ENCODE measurements around the gene HTT. TPM values are rescaled to one million over a fixed set of nuclear protein-coding genes. Genes with fewer than 3 reads are reported as not detected.

Gene HTT
- total RNA-seq, 4 donors from 2014 or later: 37.5 to 119 (median 48.7) TPM

DNA sequence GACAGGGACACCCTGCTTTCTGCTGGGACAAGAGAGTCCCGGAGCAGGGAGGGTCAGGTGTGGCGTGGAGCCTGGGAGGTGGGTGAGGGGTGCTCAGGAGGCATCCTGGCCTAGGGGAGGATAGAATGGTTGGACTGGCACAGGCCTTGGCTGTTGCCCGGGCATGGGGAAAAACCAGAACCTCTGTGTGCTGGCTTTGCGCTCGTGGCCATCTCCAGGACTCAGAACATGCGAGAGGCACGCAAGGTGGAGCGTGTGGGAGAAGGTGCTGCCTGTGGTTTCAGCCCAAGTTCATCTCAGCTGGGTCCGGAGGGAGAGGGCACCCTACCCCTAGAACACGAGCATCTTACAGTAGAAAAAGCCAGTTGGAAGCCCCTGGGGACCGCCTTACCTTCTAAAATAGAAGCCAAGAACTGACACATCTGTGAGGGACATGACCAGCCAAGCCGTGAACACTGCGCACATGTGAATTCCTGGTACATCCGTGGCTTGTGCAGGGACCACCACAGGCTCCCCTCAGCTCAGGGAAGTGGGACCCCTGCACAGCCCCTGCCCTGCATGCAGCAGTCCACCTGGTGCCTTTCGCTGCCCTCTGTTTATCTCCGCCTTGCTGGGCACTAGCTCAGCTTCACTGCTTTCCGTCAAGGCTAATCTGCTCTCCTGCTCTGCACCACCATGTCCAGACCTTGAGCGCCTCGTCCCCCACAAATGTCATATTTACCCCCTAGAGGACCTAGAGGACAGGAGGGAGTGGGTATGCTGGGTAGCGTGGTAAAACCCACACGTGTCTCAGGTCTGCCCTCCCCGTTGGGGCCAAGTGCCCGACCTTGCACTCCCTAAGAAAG, 187.9 kb downstream of the HTT start:
- Histone ChIP-seq H3K27ac (no peak overlapping the region), H3K36me3 (no peaks in the 10 kb centered on the region), H3K9me3 (no peaks in the 10 kb centered on the region), H3K4me3 (no peak overlapping the region), H3K4me1 (peaks cover 0 to 6% (median 0%) of the 10 kb centered on the region in 3 donors), H3K27me3 (peaks cover 0 to under 1% (median 0%) of the 10 kb centered on the region in 4 donors)
- DNase-seq: no peak
- TF ChIP-seq, protein P1, sequence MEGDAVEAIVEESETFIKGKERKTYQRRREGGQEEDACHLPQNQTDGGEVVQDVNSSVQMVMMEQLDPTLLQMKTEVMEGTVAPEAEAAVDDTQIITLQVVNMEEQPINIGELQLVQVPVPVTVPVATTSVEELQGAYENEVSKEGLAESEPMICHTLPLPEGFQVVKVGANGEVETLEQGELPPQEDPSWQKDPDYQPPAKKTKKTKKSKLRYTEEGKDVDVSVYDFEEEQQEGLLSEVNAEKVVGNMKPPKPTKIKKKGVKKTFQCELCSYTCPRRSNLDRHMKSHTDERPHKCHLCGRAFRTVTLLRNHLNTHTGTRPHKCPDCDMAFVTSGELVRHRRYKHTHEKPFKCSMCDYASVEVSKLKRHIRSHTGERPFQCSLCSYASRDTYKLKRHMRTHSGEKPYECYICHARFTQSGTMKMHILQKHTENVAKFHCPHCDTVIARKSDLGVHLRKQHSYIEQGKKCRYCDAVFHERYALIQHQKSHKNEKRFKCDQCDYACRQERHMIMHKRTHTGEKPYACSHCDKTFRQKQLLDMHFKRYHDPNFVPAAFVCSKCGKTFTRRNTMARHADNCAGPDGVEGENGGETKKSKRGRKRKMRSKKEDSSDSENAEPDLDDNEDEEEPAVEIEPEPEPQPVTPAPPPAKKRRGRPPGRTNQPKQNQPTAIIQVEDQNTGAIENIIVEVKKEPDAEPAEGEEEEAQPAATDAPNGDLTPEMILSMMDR (IDR thresholded peaks at IDR 0.05): no peak
- no peak for TF ChIP-seq POLR2A (IDR thresholded peaks at IDR 0.05)
- WGBS, 2 donors: 83 to 87% methylated on average over 5 to 19 of the region's 23 CpGs
- intact Hi-C loops (cut with DNase I): no loop called here

DNA sequence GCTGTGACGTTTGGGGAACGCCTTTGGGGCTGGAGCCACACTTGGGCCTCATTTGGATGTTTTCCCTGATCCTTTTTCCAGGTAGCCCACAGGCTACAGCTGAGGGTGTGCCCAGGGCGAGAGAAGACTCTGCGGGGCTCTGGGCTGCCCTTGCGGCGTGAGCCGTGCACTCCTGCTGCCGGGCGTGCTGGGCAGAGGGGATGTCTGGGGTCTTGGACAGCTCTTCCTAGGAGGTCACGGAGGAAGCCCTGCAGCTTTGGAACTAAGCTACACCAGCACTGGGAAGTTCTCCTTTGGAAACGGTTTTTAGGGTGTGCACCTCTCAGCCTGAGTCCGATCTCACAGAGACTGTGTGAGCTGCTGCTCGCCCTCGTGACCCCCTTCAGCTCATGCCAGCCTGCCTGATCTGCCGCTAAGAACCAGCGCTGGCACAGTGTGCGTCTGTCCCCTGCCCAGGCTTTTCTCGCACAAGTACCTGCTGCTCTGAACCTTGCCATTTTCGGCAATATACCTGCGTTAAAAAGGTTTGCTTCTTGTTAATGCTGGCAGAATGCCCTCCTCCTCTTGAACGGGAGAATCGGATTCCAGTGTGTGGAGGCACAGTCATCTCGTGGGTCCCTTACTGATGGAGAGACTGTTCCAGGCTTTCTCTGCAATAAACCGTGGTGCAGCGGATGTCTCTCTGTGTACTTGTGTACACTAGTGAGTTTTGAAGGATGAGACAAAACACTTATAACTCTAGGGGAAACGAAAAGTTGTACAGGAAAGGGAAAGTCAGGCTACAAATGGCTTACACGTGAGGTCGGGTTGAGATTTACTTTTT, 188.8 kb downstream of the HTT start:
- H3K27ac ChIP-seq: no peak overlapping the region
- no peak overlapping the region for H3K4me3 ChIP-seq
- no peaks in the 10 kb centered on the region for H3K36me3 ChIP-seq
- WGBS, 2 donors: 70 to 80% methylated on average over 23 to 25 of the region's 28 CpGs
- H3K9me3 ChIP-seq: no peaks in the 10 kb centered on the region
- intact Hi-C loops (cut with DNase I): no loop called here
- peaks cover 0 to 4% (median 0%) of the 10 kb centered on the region in 4 donors for H3K27me3 ChIP-seq
- H3K4me1 ChIP-seq: no peaks in the 10 kb centered on the region
- no peak for DNase-seq
- TF ChIP-seq POLR2A (IDR thresholded peaks at IDR 0.05): no peak
- TF ChIP-seq, protein P1 (IDR thresholded peaks at IDR 0.05): no peak

DNA sequence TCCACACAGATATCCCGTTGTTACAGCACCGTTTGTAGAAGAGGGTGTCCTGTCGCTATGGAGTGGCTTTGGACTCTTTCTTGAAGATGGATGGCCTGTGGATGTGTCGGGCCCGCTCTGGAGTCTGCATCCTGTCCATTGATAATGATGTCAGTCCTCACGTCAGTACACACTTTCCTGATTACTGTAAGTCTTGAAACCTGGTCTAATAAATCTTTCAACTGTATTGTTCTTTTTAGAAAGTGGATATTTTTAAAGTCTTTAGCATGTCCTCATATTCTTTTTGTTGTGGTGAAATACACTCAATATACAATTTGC, 189.4 kb downstream of the HTT start:
- Histone ChIP-seq H3K27ac (no peak overlapping the region), H3K4me1 (no peaks in the 10 kb centered on the region), H3K4me3 (no peak overlapping the region), H3K36me3 (no peaks in the 10 kb centered on the region), H3K9me3 (no peaks in the 10 kb centered on the region), H3K27me3 (peaks cover 0 to 4% (median 0%) of the 10 kb centered on the region in 4 donors)
- 68 to 84% methylated on average over 6 of the region's 6 CpGs for WGBS, 2 donors
- no peak for TF ChIP-seq POLR2A (IDR thresholded peaks at IDR 0.05)
- TF ChIP-seq, protein P1 (IDR thresholded peaks at IDR 0.05): no peak
- no peak for DNase-seq
- intact Hi-C loops (cut with DNase I): no loop called here

DNA sequence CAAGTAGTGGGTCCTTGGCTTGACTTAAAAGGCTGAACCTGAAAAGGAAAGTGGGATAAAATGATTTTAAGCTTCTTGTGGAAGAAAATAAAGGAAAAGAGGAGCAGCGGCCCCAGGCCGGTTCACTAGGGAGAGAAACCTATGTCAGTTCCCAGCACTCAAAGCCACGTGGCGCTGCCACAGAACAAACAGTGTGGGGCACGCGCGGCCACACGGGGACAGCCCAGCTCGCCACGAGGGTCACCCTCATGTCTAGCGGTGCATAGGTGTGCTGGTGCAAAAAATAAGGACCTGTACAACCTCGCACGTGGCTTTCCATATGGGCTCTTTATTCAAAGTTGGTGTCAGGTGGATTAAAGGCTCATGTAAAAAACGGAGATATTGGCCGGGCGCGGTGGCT, 191.6 kb downstream of the HTT start:
- Histone ChIP-seq H3K4me1 (no peaks in the 10 kb centered on the region), H3K27ac (no peak overlapping the region), H3K4me3 (no peak overlapping the region), H3K27me3 (peaks cover 0 to 4% (median 0%) of the 10 kb centered on the region in 4 donors), H3K9me3 (no peaks in the 10 kb centered on the region), H3K36me3 (no peaks in the 10 kb centered on the region)
- intact Hi-C loops (cut with DNase I): no loop called here
- 86 to 88% methylated on average over 16 to 17 of the region's 17 CpGs for WGBS, 2 donors
- no peak for DNase-seq
- TF ChIP-seq, protein P1 (IDR thresholded peaks at IDR 0.05): no peak
- no peak for TF ChIP-seq POLR2A (IDR thresholded peaks at IDR 0.05)

All from esophagus squamous epithelium (tissue), 5 donors.